HG03064 (cell line): ENCODE measurements around the gene CTLA4.

Experiments used
- ATAC-seq: cut with Tn5 transposase; IDR thresholded peaks from one replicate; pipeline ENCODE4 v1.9.1; 2021; ENCODE audit warnings: low read depth; ENCODE audit not compliant: unreplicated experiment

The CTLA4 gene

GRCh38 chr2:203867561-203868200 is at the start of gene CTLA4:
Gene CTLA4, plus strand, starts transcription at chr2:203867771. Its CDS starts 172 bp downstream, at chr2:203867943.
- ATAC-seq, result no peak

GRCh38 chr2:203818656-203819055 is 48.9 kb upstream of the CTLA4 start:
- ATAC-seq, result no peak

- no peak for ATAC-seq
Measured at GRCh38 chr2:203819434-203820133, 48.0 kb upstream of the CTLA4 start.

- peak; percentile 87 for ATAC-seq
Measured at GRCh38 chr2:203820969-203821368, 46.6 kb upstream of the CTLA4 start.

GRCh38 chr2:203822240-203822639 is 45.3 kb upstream of the CTLA4 start:
- ATAC-seq, result no peak

GRCh38 chr2:203823173-203823572 is 44.4 kb upstream of the CTLA4 start:
- no peak for ATAC-seq

DNA sequence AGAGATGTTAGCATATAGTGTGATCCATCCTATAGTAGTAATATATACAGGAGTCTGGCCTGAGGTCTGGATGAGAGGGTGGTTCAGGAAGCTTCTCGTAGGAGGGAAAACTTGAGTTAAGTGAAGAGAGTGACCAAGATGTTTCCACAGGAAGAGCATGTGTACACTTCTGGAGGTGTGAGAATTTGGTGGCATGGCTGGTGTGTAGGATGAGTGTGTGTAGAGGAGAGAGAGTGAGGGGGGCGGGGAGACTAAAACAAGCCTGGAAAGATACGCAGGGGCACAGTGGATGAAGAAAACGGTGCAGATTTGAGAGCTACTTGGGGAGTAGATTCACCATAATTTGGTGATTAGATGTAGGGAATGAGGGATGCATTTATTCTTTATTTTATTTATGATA is 43.5 kb upstream of the CTLA4 start:
- ATAC-seq, result no peak

- no peak for ATAC-seq
Measured at GRCh38 chr2:203824603-203825002, 43.0 kb upstream of the CTLA4 start.

DNA sequence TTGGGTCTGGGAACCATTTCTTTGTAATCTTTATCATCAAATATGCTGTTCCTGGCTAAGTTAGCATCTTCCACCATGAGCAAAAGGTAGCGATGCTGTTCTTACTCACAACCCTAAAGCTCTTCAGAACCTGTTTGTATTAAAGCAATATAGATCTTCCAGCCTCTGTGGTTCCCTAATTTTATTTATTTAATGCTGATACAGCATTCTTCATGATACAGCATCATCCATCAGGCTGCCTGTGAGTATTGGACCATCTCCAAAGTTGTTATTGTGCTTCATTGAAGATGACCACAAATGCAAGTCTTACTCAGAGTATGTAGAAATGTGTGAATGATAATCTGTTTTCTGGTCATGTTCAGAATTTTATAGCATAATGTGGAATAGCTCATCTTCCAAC is 40.9 kb upstream of the CTLA4 start:
- ATAC-seq, result no peak

GRCh38 chr2:203830304-203831055 is 37.1 kb upstream of the CTLA4 start:
- no peak for ATAC-seq

GRCh38 chr2:203835420-203835819 is 32.2 kb upstream of the CTLA4 start:
- ATAC-seq, result no peak

DNA sequence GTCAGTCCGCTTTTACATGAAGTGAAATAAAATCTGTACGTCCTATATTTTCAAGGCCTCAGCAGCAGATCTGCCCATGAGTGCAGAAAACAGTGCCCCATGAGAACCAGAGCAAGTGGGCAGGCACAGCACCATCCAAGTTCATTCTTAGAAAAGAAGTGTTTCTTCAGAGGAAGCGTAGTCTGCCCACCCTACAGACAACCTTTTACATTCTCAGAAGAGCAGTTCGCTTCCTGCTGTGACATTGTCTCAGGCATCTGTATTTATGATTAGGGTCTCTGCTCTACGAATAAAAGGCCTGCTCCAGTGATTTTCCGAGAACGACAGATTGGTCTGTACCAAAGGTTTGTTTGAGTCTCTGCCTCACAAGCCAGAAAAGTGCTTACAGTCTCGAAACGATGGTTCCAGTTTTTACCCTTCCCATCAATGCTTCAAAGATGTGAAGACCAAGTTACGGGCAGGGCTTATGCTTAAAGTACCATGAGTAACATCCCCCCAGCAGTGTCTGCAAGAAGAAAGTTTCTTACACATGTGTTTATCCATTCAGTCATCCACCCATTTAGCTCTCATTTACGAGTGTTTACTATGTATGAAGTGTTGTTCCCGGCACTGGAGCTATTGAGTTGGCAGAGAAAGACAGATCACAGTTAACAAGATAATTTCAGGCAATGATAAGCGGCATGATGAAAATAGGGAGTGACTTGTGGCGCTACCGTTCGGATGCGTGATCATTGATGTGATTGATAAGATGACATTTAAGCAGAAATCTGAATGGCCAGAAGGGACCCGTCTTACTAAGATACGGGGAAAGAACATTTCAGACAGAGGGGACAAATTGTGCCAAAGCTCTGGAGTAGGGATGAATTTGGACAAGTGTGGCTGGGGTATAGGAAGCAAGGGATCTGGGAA is 31.4 kb upstream of the CTLA4 start:
- no peak for ATAC-seq

DNA sequence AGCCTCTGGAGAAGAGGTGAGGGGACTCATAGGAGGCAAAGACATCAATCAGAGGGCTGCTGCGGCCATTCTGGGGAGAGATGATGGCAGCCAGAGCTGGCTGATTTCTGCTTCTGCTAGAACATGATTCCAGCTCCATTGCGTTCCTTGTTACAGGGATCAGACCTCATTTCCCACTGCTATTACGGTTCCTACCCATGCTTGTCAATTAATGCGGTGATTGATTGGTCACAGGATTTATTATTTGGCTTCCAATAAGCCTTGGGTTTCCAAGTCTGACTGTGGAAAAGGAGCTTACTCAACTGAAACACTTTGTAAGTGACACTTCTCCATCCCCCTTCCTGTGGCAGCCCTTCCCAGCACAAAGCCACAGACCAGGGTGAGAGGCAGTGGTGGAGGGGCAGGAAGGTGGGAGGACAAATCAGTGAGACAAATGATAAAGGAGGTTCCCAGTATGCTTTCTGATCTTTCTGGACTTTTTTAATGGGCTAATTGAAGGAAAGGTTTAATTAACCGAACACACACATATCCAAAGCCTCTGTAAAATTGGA is 26.8 kb upstream of the CTLA4 start:
- ATAC-seq, result no peak

DNA sequence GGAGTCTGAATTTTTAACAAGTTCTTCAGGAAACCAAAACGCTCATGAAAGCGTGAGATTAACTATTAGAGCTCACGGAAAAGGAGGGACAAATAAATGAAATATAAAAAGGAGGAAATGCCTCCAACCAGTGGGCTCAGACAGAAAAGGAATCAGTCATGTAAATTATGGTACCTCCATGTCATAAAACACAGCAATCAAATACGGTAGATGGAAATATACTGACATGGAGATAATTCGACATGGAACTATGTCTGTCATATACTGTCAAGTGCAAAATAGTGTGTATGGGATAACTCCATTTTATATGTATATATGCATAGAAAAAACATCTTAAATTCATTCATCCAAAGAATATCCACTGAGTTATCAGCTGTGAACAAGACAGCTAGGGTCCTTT is 25.9 kb upstream of the CTLA4 start:
- no peak for ATAC-seq

- no peak for ATAC-seq
Measured at GRCh38 chr2:203842373-203842772, 25.2 kb upstream of the CTLA4 start.

DNA sequence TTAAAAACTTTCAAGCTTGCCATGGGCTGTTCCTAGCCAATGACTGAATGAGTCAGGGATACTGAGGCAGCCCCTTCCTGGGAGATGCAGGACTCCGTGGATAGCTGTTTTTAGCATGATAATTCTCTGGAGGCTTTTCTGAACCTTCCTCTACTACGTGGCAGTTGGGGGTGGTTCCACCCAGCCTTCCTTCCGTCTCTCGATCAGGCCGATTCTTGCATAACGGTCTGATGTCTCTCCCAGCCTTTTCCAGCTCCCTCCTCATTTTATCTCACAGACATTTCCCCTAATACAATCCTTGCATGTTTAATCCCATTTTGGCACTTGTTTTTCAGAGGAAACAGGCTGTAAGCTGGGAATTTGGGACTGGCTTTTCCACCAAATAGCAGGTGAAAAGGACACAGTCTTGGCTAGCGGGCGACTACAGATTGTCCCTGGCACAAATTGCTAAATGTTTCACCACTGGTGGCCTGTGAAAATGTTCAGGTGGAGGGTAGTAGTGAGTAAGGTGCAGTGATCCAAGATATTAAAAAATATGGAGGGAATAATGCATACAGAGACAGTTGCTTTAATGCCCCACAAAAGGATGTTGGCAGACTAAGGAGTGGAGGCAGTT is 21.0 kb upstream of the CTLA4 start:
- ATAC-seq, result no peak

GRCh38 chr2:203849010-203849409 is 18.6 kb upstream of the CTLA4 start:
- ATAC-seq, result no peak

DNA sequence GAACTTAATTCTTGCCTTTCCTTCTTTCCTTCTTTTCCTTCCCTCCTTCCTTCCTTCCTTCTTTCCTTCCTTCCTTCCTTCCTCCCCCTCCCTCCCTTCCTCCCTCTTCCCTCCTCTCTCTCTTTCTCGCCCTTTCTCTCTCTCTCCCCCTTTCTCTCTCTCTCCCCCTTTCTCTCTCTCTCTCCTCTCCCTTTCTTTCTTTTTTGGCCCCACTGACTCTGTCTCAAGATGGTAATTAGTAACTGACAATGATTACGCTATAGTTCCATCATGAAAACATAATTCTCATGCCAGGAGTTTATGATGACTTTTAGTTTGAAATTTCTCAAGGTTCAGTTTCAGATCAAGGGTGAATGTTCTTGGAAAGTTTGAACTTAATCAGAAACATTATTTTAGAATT is 14.8 kb upstream of the CTLA4 start:
- no peak for ATAC-seq

- ATAC-seq, result no peak
Measured at GRCh38 chr2:203853271-203853670, 14.3 kb upstream of the CTLA4 start.

GRCh38 chr2:203853722-203854121 is 13.8 kb upstream of the CTLA4 start:
- ATAC-seq, result no peak
